Measurements from ENCODE around the gene SNX13.

DNA sequence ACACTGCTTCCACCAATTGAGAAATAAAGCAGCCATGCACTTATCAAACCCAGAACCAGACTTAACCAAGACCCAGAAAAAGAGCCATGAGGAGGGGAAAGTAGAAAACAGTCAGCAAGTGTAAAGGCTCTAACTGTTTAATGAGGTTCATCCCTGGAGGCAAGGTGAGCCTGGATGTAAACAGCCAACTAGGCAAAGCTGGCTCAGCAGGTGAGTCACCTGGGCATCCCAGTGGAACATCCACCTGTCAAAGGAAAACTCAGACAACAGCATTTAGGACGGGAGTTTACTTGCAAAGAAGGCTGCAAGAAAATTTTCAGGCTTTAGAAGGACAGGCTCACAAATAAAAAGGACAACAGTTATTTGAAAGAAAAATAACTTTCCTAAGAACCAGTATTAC is 153.0 kb downstream of the SNX13 start:
- TF ChIP-seq POLR2A (IDR thresholded peaks at IDR 0.05; ENCODE audit: low read length) (no peak), GATA1 (IDR thresholded peaks at IDR 0.05; ENCODE audit: low read depth, low read length) (no peak)

Measured in erythroblast (primary cell).